ENCODE measurements around the gene HS2ST1. TPM values are rescaled to one million over a fixed set of nuclear protein-coding genes. Genes with fewer than 3 reads are reported as not detected.
"Not testable (repeated sequence)": the region's sequence is repeated elsewhere in the genome, so short reads cannot be mapped to it uniquely, and the experiment has no call there.

HS2ST1 gene
- total RNA-seq, 2 experiments from 2014 or later, result 16.9 to 20.4 TPM

- POLR2A ChIA-PET, result no interaction called here
- no peaks in the 10 kb centered on the region for H3K36me3 Mint-ChIP-seq (ENCODE audit: low read depth)
- CTCF ChIA-PET, result no interaction called here
- no peaks in the 10 kb centered on the region for H3K27me3 Mint-ChIP-seq
- no peaks in the 10 kb centered on the region for H3K4me1 Mint-ChIP-seq
- no peak overlapping the region for H3K4me3 Mint-ChIP-seq
- DNase-seq, result no peak
- H3K9me3 Mint-ChIP-seq, result no peaks in the 10 kb centered on the region
- H3K27ac Mint-ChIP-seq, result no peak overlapping the region
Observed at GRCh38 chr1:86960548-86960947, 46.1 kb downstream of the HS2ST1 start.

DNA sequence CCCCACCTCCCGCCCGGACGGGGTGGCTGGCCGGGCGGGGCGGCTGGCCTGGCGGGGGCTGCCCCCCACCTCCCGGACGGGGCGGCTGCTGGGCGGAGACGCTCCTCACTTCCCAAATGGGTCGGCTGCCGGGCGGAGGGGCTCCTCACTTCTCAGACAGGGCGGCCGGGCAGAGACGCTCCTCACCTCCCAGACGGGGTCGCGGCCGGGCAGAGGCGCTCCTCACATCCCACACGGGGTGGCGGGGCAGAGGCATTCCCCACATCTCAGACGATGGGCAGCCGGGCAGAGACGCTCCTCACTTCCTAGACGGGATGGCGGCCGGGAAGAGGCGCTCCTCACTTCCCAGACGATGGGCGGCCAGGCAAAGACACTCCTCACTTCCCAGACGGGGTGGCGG is 49.4 kb downstream of the HS2ST1 start:
- H3K36me3 Mint-ChIP-seq (ENCODE audit: low read depth); H3K27me3 Mint-ChIP-seq; POLR2A ChIA-PET; H3K4me3 Mint-ChIP-seq; CTCF ChIA-PET; H3K27ac Mint-ChIP-seq; DNase-seq; H3K4me1 Mint-ChIP-seq; H3K9me3 Mint-ChIP-seq: not testable (repeated sequence)

GRCh38 chr1:86965012-86965826 is 50.8 kb downstream of the HS2ST1 start:
- H3K27ac Mint-ChIP-seq, result no peak overlapping the region
- no peaks in the 10 kb centered on the region for H3K27me3 Mint-ChIP-seq
- DNase-seq, result no peak
- H3K4me3 Mint-ChIP-seq, result no peak overlapping the region
- ChIA-PET CTCF (interaction anchor here (1.2 to 2.0 kb wide), 2 partner anchors 49 to 132 kb away, joined by 3 to 11 read pairs; no protein-coding TSS in a partner anchor), POLR2A (no interaction called here)
- no peaks in the 10 kb centered on the region for H3K4me1 Mint-ChIP-seq
- H3K36me3 Mint-ChIP-seq (ENCODE audit: low read depth), result no peaks in the 10 kb centered on the region
- no peaks in the 10 kb centered on the region for H3K9me3 Mint-ChIP-seq

- no peak for DNase-seq
- Mint-ChIP-seq H3K27me3 (no peaks in the 10 kb centered on the region), H3K36me3 (ENCODE audit: low read depth) (no peaks in the 10 kb centered on the region), H3K9me3 (no peaks in the 10 kb centered on the region), H3K27ac (no peak overlapping the region), H3K4me3 (no peak overlapping the region), H3K4me1 (no peaks in the 10 kb centered on the region)
- CTCF ChIA-PET, result interaction anchor here (1.2 to 2.0 kb wide), 2 partner anchors 50 to 132 kb away, joined by 3 to 11 read pairs; no protein-coding TSS in a partner anchor
- POLR2A ChIA-PET, result no interaction called here
Observed at GRCh38 chr1:86965827-86966182, 51.4 kb downstream of the HS2ST1 start.

DNA sequence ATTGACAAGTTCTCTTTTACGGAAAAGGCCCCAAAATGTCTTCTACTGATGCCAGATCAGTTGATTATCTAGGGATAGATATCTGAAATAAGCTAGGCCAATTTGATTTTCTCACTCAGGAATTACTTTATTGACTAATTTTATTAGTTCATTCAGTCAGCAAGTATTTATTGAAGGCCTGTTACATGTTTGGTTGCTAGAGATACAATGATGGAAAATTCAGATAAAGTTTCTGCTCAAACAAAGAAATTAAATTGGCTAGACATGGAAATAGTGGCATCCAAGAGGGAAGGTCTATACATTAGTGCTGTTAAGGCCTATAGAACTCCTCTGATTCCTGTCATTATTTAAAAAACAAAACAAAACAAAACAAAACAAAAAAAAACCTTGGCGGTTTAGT is 56.5 kb downstream of the HS2ST1 start:
- ChIA-PET CTCF (no interaction called here), POLR2A (no interaction called here)
- no peak overlapping the region for H3K27ac Mint-ChIP-seq
- H3K4me3 Mint-ChIP-seq, result no peak overlapping the region
- H3K27me3 Mint-ChIP-seq, result no peaks in the 10 kb centered on the region
- no peaks in the 10 kb centered on the region for H3K9me3 Mint-ChIP-seq
- H3K4me1 Mint-ChIP-seq, result no peaks in the 10 kb centered on the region
- DNase-seq, result no peak
- H3K36me3 Mint-ChIP-seq (ENCODE audit: low read depth), result no peaks in the 10 kb centered on the region

- no peak overlapping the region for H3K4me3 Mint-ChIP-seq
- POLR2A ChIA-PET, result no interaction called here
- H3K36me3 Mint-ChIP-seq (ENCODE audit: low read depth), result no peaks in the 10 kb centered on the region
- no peaks in the 10 kb centered on the region for H3K9me3 Mint-ChIP-seq
- CTCF ChIA-PET, result no interaction called here
- H3K4me1 Mint-ChIP-seq, result no peaks in the 10 kb centered on the region
- H3K27me3 Mint-ChIP-seq, result no peaks in the 10 kb centered on the region
- DNase-seq, result no peak
- no peak overlapping the region for H3K27ac Mint-ChIP-seq
Observed at GRCh38 chr1:86971778-86972177, 57.3 kb downstream of the HS2ST1 start.

- H3K36me3 Mint-ChIP-seq (ENCODE audit: low read depth), result no peaks in the 10 kb centered on the region
- H3K27me3 Mint-ChIP-seq, result no peaks in the 10 kb centered on the region
- no peaks in the 10 kb centered on the region for H3K9me3 Mint-ChIP-seq
- DNase-seq, result no peak
- POLR2A ChIA-PET, result no interaction called here
- H3K27ac Mint-ChIP-seq, result no peak overlapping the region
- no peaks in the 10 kb centered on the region for H3K4me1 Mint-ChIP-seq
- no peak overlapping the region for H3K4me3 Mint-ChIP-seq
- CTCF ChIA-PET, result no interaction called here
Observed at GRCh38 chr1:86972262-86972661, 57.8 kb downstream of the HS2ST1 start.

GRCh38 chr1:86975993-86976550 is 61.6 kb downstream of the HS2ST1 start:
- Mint-ChIP-seq H3K27ac (no peak overlapping the region), H3K4me3 (no peak overlapping the region), H3K36me3 (ENCODE audit: low read depth) (no peaks in the 10 kb centered on the region), H3K4me1 (no peaks in the 10 kb centered on the region), H3K9me3 (no peaks in the 10 kb centered on the region), H3K27me3 (no peaks in the 10 kb centered on the region)
- POLR2A ChIA-PET, result interaction anchor here (1.0 kb wide), 2 partner anchors 9 to 61 kb away, joined by 3 read pairs; no protein-coding TSS in a partner anchor
- DNase-seq, result no peak
- CTCF ChIA-PET, result interaction anchor here (0.6 kb wide), 1 partner anchor 195 kb away, joined by 4 read pairs; no protein-coding TSS in a partner anchor

DNA sequence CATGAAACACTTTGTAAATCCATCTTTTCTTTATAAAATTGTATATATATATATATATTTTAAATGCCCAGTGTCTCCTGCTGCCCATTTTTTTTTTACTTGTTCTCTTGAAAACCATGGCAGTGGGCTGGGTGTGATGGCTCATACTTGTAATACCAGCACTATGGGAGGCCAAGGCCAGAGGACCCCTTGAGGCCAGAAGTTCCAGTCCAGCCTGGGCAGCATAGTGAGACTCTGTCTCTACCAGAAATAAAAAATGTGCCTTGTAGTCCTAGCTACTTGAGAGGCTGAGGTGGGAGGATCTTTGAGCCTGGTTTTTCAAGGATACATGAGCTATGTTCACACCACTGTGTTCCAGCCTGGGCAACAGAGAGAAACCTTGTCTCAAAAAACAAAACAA is 62.2 kb downstream of the HS2ST1 start:
- Mint-ChIP-seq H3K27ac (no peak overlapping the region), H3K27me3 (no peaks in the 10 kb centered on the region), H3K4me1 (no peaks in the 10 kb centered on the region)

GRCh38 chr1:86981482-86982213 is 67.2 kb downstream of the HS2ST1 start:
- Mint-ChIP-seq H3K27ac (no peak overlapping the region), H3K9me3 (peaks cover 3% of the 10 kb centered on the region), H3K4me3 (no peak overlapping the region), H3K27me3 (no peaks in the 10 kb centered on the region), H3K4me1 (no peaks in the 10 kb centered on the region), H3K36me3 (ENCODE audit: low read depth) (no peaks in the 10 kb centered on the region)
- ChIA-PET POLR2A (no interaction called here), CTCF (no interaction called here)
- no peak for DNase-seq

More for the DNA sequence above, 62.2 kb downstream of the HS2ST1 start:
- Mint-ChIP-seq H3K9me3 (no peaks in the 10 kb centered on the region), H3K36me3 (ENCODE audit: low read depth) (no peaks in the 10 kb centered on the region), H3K4me3 (no peak overlapping the region)
- CTCF ChIA-PET, result interaction anchor here (0.6 kb wide), 1 partner anchor 195 kb away, joined by 4 read pairs; no protein-coding TSS in a partner anchor
- DNase-seq, result no peak
- POLR2A ChIA-PET, result interaction anchor here (1.0 kb wide), 2 partner anchors 10 to 62 kb away, joined by 3 read pairs; no protein-coding TSS in a partner anchor

- H3K9me3 Mint-ChIP-seq; H3K4me1 Mint-ChIP-seq; H3K36me3 Mint-ChIP-seq (ENCODE audit: low read depth); H3K27me3 Mint-ChIP-seq; H3K27ac Mint-ChIP-seq; POLR2A ChIA-PET; H3K4me3 Mint-ChIP-seq; DNase-seq: not testable (repeated sequence)
- CTCF ChIA-PET, result interaction anchor here (0.6 to 1.2 kb wide), 2 partner anchors 101 to 384 kb away, joined by 3 read pairs; no protein-coding TSS in a partner anchor
Observed at GRCh38 chr1:86983677-86984076, 69.2 kb downstream of the HS2ST1 start.

DNA sequence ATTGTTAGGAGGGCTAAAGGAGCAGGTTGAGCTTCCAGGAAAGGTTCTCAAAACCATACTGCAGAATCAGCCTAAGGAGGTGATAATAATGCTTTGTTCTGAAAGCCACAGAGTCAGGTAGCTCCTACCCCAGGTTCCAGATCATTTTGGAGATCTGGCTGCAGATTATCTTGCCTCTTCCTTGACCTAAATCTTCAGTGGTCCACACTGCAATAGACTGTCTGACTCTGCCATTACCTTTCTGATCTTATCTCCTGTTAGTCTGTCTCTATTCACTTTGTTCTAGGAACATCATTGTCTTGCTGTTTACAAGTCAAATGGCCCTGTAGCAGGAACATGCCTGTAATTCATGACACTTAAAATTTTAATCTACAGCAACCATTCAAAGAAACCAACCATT is 73.0 kb downstream of the HS2ST1 start:
- no peak for DNase-seq
- Mint-ChIP-seq H3K4me1 (peaks cover 2% of the 10 kb centered on the region), H3K27ac (no peak overlapping the region), H3K4me3 (no peak overlapping the region), H3K36me3 (ENCODE audit: low read depth) (no peaks in the 10 kb centered on the region), H3K9me3 (peaks cover 3% of the 10 kb centered on the region), H3K27me3 (no peaks in the 10 kb centered on the region)
- POLR2A ChIA-PET, result no interaction called here
- CTCF ChIA-PET, result interaction anchor here (0.7 kb wide), 1 partner anchor 1758 kb away, joined by 3 read pairs; no protein-coding TSS in a partner anchor

GRCh38 chr1:86988835-86989234 is 74.4 kb downstream of the HS2ST1 start:
- no peaks in the 10 kb centered on the region for H3K27me3 Mint-ChIP-seq
- no peaks in the 10 kb centered on the region for H3K36me3 Mint-ChIP-seq (ENCODE audit: low read depth)
- ChIA-PET POLR2A (no interaction called here), CTCF (interaction anchor here (0.5 kb wide), 1 partner anchor 153 kb away, joined by 3 read pairs; no protein-coding TSS in a partner anchor)
- H3K27ac Mint-ChIP-seq, result no peak overlapping the region
- DNase-seq, result no peak
- H3K9me3 Mint-ChIP-seq, result no peaks in the 10 kb centered on the region
- H3K4me1 Mint-ChIP-seq, result peaks cover 2% of the 10 kb centered on the region
- H3K4me3 Mint-ChIP-seq, result no peak overlapping the region

Data from activated CD4-positive, alpha-beta memory T cell treated with anti-CD3 and anti-CD28 coated beads, Interleukin-2, amount 10 ng/mL, durations not matched to agents 7 days and 5 days (primary cell).